Transverse colon (tissue), 4 donors: ENCODE data around the gene HOTAIR. TPM values are rescaled to one million over a fixed set of nuclear protein-coding genes. Genes with fewer than 3 reads are reported as not detected.

Experiments
- DNase-seq: peaks from one replicate; pipeline ENCODE4 v3.0.0-alpha.2; 2019
- H3K27ac ChIP-seq, 4 donors: fragments of 200-600 bp; sonication (generic); 2 replicates each; pipeline ENCODE4 v1.5.1; 2016 to 2018; ENCODE audit warnings: inconsistent platforms in 4 of 4
- H3K27me3 ChIP-seq: fragments of 200-600 bp; sonication (generic); 2 replicates; pipeline ENCODE4 v1.5.1; 2017; ENCODE audit warnings: inconsistent platforms
- H3K36me3 ChIP-seq, 4 donors: fragments of 200-600 bp; sonication (generic); 2 replicates each; pipeline ENCODE4 v1.5.1; 2017 to 2019; ENCODE audit warnings: inconsistent platforms in 4 of 4
- H3K4me1 ChIP-seq, 4 donors: fragments of 200-600 bp; sonication (generic); 2 replicates each; pipeline ENCODE4 v1.5.1; 2017 to 2020; ENCODE audit warnings: inconsistent platforms in 4 of 4
- H3K4me3 ChIP-seq, 4 donors: fragments of 200-600 bp; sonication (generic); 1 replicate in 1 of 4; 2 replicates in 3 of 4; pipeline versions ENCODE4 v1.5.1 to v1.6.1; 2017 to 2019; ENCODE audit warnings: inconsistent platforms in 4 of 4
- H3K9me3 ChIP-seq, 2 donors: fragments of 200-600 bp; sonication (generic); 2 replicates each; pipeline ENCODE4 v1.5.1; 2017 to 2019; ENCODE audit warnings: inconsistent platforms in 2 of 2
- EP300 ChIP-seq: sonication (generic); formaldehyde crosslinking; IDR thresholded peaks from one replicate; pipeline ENCODE4 v1.6.1; 2017; ENCODE audit warnings: antibody characterized with exemption, low read depth
- POLR2A ChIP-seq: fragments of 450-650 bp; IDR thresholded peaks from one replicate; pipeline ENCODE4 v1.6.1; 2016; ENCODE audit warnings: antibody characterized with exemption, mild to moderate bottlenecking, moderate library complexity
- POLR2AphosphoS5 ChIP-seq, 3 donors: sonication (generic); formaldehyde crosslinking; IDR thresholded peaks; one replicate each; pipeline ENCODE4 v1.6.1; 2016; ENCODE audit warnings: antibody characterized with exemption in 3 of 3
- WGBS, 2 donors: methylation state at CpG; one replicate each; pipeline ENCODE4 v1.1.5; 2018; ENCODE audit warnings: low coverage in 1 of 2; 5-methylcytosine and 5-hydroxymethylcytosine counted together
- in situ Hi-C, 4 donors: fragments of 200-750 bp; cut with MboI; loops; one replicate each; pipeline versions ENCODE4 v1.15.0 to v1.15.1; 2017; ENCODE audit warnings: low sequenced_read_pairs in 3 of 4, low pct_ligation_motif_present in 1 of 4, low pct_unique_long_range_greater_than_20kb in 1 of 4
- intact Hi-C: fragments of 100-400 bp; cut with DNase I; formaldehyde crosslinking; loops from one replicate; pipeline ENCODE4 v1.15.1; 2023; ENCODE audit warnings: low total_unique reads
- total RNA-seq, 4 donors: library from RNA; depleted of rRNA; stranded (reverse); fragments of >200 nt; gene quantifications; one replicate each; pipeline ENCODE4 v1.1.0, GENCODE V29; 2016
- TF ChIP-seq, protein P1 (sequence below), 5 experiments: fragments of 200-600 bp in 3 of 5; fragments of 450-650 bp in 2 of 5; sonication (generic) in 3 of 5; IDR thresholded peaks; 1 replicate in 2 of 5; 2 replicates in 3 of 5; pipeline ENCODE4 v1.5.1; 2016 to 2017; ENCODE audit warnings: antibody characterized with exemption in 5 of 5, inconsistent platforms in 3 of 5, mild to moderate bottlenecking in 2 of 5, moderate library complexity in 1 of 5

Gene HOTAIR
- total RNA-seq, 4 donors from 2014 or later = not detected

DNA sequence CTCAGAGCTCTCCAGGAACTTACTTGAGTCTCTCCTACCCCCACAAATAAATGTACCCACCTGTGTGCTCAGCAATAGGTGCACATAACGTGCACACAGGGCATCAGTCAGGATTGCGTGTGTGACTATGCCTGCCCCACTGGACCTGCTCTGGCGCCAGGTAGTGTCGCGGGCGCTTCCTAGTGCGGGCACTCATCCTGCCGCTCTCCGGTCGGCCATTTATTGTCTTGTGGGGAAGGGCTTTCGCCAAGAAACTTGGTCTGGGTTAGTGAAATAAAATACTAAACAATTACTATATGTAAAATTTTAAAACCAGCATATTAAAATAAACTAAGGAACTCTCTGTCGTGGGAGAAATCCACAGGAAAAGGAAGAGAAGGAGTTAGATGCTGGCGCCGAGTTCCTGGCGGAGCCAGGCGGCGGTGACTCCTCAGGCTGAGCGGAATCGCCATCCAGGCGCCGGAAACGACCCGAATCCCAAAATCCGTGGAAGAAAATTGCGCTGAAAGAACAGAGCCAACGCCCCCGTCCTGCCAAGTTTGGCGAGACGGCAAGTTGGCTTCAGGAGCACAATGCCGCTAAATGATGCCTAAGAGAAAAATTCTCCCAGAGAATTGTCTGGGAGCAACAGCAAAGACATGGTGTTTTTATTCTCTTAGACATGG is 44.0 kb downstream of the HOTAIR start:
- in situ Hi-C loops = no loop called here
- Histone ChIP-seq H3K36me3 (no peaks in the 10 kb centered on the region), H3K4me1 (peaks cover 0 to 8% (median 1%) of the 10 kb centered on the region in 4 donors), H3K9me3 (no peaks in the 10 kb centered on the region), H3K27me3 (peaks cover 100% of the 10 kb centered on the region), H3K27ac (no peak overlapping the region), H3K4me3 (no peak overlapping the region)
- intact Hi-C loops = no loop called here
- DNase-seq = no peak
- WGBS, 2 donors = 20 to 25% methylated on average over 1 to 30 of the region's 30 CpGs
- no peak for TF ChIP-seq POLR2A
- no peak for TF ChIP-seq EP300
- TF ChIP-seq, protein P1, sequence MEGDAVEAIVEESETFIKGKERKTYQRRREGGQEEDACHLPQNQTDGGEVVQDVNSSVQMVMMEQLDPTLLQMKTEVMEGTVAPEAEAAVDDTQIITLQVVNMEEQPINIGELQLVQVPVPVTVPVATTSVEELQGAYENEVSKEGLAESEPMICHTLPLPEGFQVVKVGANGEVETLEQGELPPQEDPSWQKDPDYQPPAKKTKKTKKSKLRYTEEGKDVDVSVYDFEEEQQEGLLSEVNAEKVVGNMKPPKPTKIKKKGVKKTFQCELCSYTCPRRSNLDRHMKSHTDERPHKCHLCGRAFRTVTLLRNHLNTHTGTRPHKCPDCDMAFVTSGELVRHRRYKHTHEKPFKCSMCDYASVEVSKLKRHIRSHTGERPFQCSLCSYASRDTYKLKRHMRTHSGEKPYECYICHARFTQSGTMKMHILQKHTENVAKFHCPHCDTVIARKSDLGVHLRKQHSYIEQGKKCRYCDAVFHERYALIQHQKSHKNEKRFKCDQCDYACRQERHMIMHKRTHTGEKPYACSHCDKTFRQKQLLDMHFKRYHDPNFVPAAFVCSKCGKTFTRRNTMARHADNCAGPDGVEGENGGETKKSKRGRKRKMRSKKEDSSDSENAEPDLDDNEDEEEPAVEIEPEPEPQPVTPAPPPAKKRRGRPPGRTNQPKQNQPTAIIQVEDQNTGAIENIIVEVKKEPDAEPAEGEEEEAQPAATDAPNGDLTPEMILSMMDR (IDR thresholded peaks at IDR 0.05) = no peak
- no peak for TF ChIP-seq POLR2AphosphoS5 (IDR thresholded peaks at IDR 0.05)

DNA sequence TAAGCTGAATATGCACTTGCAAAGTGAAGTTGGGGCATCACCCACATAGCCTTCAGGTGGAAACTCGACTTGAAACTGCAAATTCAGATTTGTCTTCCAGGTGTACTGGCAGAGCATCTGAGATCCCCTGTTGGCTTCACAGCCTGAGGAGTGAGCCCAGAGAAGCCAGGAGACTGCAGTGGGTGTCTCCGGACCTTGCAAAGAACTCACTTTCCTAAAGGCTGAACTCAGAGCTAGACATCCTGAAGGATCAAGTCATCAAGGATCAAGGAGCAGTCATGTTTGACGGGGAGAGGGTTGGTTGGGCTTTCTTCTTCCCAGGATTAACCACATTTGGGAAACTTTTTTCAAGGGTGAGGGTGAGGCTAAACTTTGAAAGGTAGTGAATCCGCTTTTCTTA is 45.2 kb downstream of the HOTAIR start:
- H3K4me3 ChIP-seq = no peak overlapping the region
- in situ Hi-C loops (no loop called here), intact Hi-C loops (no loop called here)
- no peak for DNase-seq
- WGBS, 2 donors = 24 to 25% methylated on average over 3 to 4 of the region's 4 CpGs
- peaks cover 100% of the 10 kb centered on the region for H3K27me3 ChIP-seq
- H3K36me3 ChIP-seq = no peaks in the 10 kb centered on the region
- peaks cover 0 to 3% (median 0%) of the 10 kb centered on the region in 4 donors for H3K4me1 ChIP-seq
- H3K27ac ChIP-seq = no peak overlapping the region
- TF ChIP-seq EP300 (no peak), POLR2A (no peak), POLR2AphosphoS5 (IDR thresholded peaks at IDR 0.05) (no peak)
- TF ChIP-seq, protein P1 (IDR thresholded peaks at IDR 0.05) = no peak
- no peaks in the 10 kb centered on the region for H3K9me3 ChIP-seq

DNA sequence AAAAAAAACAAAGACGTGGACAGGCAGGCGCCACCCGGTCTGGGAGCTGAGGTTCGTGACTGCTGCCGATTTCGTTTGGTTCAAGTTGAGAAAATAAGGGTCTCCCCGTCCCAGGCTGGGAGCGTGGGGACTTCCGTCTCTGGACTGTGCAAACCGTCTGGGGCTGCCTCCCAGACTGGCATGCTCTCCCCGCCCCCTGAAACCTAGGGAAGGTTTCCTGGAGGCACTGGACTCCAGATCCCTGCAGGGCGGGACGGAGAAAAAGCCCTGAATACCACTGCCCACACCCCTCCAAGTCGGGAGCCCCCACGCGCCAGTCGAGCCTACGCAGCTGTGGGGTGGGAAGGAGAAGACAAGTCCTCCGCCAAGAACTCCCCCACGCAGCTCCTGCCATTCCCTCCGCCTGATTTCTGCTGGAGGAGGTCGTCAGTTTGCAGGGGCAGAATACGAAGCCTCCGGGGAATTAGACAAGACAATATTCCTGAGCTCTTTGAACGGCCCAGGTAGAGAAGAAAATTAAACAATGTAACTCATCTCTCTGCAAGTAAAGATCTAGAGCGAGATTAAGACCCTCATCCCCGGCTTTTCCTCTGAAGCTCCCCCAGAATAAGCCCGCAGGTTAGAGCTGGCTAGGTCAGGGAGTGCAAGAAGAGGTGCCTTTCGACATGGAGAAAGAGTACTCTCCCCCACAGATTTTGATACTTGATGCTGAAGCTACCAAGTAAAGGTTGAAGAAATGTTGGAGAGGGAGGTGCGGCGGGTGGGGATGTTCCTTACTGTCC is 46.5 kb downstream of the HOTAIR start:
- no peak overlapping the region for H3K4me3 ChIP-seq
- 10 to 19% methylated on average over 7 to 30 of the region's 31 CpGs for WGBS, 2 donors
- no peaks in the 10 kb centered on the region for H3K36me3 ChIP-seq
- peaks cover 100% of the 10 kb centered on the region for H3K27me3 ChIP-seq
- peaks cover 0 to 3% (median 0%) of the 10 kb centered on the region in 4 donors for H3K4me1 ChIP-seq
- no peak for DNase-seq
- intact Hi-C loops (no loop called here), in situ Hi-C loops (no loop called here)
- no peak for TF ChIP-seq POLR2AphosphoS5 (IDR thresholded peaks at IDR 0.05)
- TF ChIP-seq EP300 = no peak
- TF ChIP-seq POLR2A = no peak
- TF ChIP-seq, protein P1 (IDR thresholded peaks at IDR 0.05) = no peak
- H3K27ac ChIP-seq = no peak overlapping the region
- H3K9me3 ChIP-seq = no peaks in the 10 kb centered on the region

DNA sequence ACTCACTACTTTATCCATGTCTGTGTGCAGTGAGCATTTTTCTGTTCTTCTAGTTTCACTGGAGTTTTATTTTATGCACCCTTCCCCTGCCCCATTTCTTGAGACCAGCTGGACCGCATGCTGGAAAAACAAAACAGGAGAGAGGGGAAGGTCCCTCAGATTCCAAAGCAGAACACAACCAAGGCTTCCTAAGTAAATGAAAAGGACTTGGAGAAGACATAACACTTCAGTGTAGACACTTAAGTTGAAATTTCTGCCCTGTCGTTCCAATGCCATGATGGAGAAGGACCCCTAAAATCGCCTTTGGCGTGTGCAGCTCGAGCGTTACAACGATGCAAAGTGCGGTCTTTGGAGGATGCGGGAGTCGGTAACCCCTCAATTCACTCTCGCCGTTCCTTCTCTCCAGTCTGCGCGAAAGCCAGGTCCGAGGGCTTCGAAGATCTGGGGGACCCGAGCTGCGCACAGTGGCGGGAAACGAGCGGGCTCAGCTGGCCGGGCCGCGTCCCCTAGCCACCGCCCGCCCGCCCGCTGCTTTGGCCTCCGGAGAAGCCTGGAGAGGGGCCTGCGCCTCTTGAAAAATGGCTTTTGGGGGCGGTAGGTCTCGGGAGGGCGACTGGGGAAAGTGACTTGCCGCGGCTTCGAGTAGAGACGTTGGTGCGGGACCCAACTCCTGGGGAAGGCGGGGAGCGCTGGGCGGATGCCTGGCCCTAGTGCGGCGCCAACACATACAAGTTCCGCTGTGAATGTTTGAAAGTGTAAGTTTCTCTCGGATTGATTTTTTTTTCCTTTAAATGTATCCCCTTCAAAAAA is 47.3 kb downstream of the HOTAIR start:
- Histone ChIP-seq H3K9me3 (no peaks in the 10 kb centered on the region), H3K27me3 (peaks cover 100% of the 10 kb centered on the region), H3K4me1 (peaks cover 0 to 3% (median 0%) of the 10 kb centered on the region in 4 donors), H3K4me3 (no peak overlapping the region), H3K27ac (no peak overlapping the region), H3K36me3 (no peaks in the 10 kb centered on the region)
- intact Hi-C loops (no loop called here), in situ Hi-C loops (no loop called here)
- TF ChIP-seq EP300 (no peak), POLR2A (no peak), POLR2AphosphoS5 (IDR thresholded peaks at IDR 0.05) (no peak)
- TF ChIP-seq, protein P1 (IDR thresholded peaks at IDR 0.05) = no peak
- DNase-seq = no peak
- 27 to 31% methylated on average over 9 to 38 of the region's 45 CpGs for WGBS, 2 donors
